Measurements from ENCODE around the gene ZNF785.

- TF ChIP-seq MYC (IDR thresholded peaks at IDR 0.05; ENCODE audit: low read depth, low read length) (no peak), MAX (IDR thresholded peaks at IDR 0.05; ENCODE audit: low read depth, low read length) (no peak)
- TF ChIP-seq, protein P1, sequence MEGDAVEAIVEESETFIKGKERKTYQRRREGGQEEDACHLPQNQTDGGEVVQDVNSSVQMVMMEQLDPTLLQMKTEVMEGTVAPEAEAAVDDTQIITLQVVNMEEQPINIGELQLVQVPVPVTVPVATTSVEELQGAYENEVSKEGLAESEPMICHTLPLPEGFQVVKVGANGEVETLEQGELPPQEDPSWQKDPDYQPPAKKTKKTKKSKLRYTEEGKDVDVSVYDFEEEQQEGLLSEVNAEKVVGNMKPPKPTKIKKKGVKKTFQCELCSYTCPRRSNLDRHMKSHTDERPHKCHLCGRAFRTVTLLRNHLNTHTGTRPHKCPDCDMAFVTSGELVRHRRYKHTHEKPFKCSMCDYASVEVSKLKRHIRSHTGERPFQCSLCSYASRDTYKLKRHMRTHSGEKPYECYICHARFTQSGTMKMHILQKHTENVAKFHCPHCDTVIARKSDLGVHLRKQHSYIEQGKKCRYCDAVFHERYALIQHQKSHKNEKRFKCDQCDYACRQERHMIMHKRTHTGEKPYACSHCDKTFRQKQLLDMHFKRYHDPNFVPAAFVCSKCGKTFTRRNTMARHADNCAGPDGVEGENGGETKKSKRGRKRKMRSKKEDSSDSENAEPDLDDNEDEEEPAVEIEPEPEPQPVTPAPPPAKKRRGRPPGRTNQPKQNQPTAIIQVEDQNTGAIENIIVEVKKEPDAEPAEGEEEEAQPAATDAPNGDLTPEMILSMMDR (IDR thresholded peaks at IDR 0.05; ENCODE audit: low read depth, low read length): no peak
These were observed 25.8 kb downstream of the ZNF785 start for GRCh38 chr16:30559690-30560089.

Measured in NB4 (cell line).